Activated CD8-positive, alpha-beta memory T cell treated with anti-CD3 and anti-CD28 coated beads for 48 hours (primary cell): ENCODE results near the gene MYH14.

Experiments
- DNase-seq, 3 experiments: peaks; one replicate each; pipeline ENCODE4 v3.0.0-alpha.2; 2020; ENCODE audit warnings: low read depth in 2 of 3, low spot score in 2 of 3

MYH14 gene

GRCh38 chr19:50358483-50359327 lies 155.3 kb downstream of the MYH14 start:
- DNase-seq = peak in 1 of 3 experiments; percentile 63

- no peak for DNase-seq
Measured at GRCh38 chr19:50359328-50359818, 156.0 kb downstream of the MYH14 start.
